ENCODE data around the gene MACROD2. TPM values are rescaled to one million over a fixed set of nuclear protein-coding genes. Genes with fewer than 3 reads are reported as not detected.

MACROD2 gene
- total and polyA plus RNA-seq, 2 donors (not counting 1 experiment from before 2014, with no cell fraction given), result 5.3 to 6.7 TPM

- Histone ChIP-seq H4K20me1 (ENCODE audit: control insufficient read depth, insufficient read depth, low read length, poor library complexity, severe bottlenecking) (no peaks in the 10 kb centered on the region), H2AFZ (ENCODE audit: insufficient read depth, low read depth, low read length, poor library complexity, severe bottlenecking) (no peak overlapping the region), H3K27me3 (replicated peaks in 1 of 4; ENCODE audit: control extremely low read depth in 1 of 4, control insufficient read depth in 3 of 4, insufficient read depth in 4 of 4, low read length in 3 of 4) (no peaks in the 10 kb centered on the region), H3K9ac (ENCODE audit: low read length) (no peak overlapping the region), H3K4me2 (replicated peaks; ENCODE audit: low read depth, low read length, poor library complexity, severe bottlenecking) (no peak overlapping the region), H3K79me2 (ENCODE audit: control insufficient read depth, insufficient read depth, low read length) (no peaks in the 10 kb centered on the region), H3K4me3 (ENCODE audit: control extremely low read depth in 1 of 5, extremely low read depth in 1 of 5, insufficient read depth in 1 of 5, low read depth in 2 of 5, low read length in 4 of 5) (no peak overlapping the region), H3K4me1 (ENCODE audit: control insufficient read depth in 2 of 2, insufficient read depth in 2 of 2, low read length in 2 of 2) (no peaks in the 10 kb centered on the region), H3K9me3 (ENCODE audit: control extremely low read depth in 1 of 3, control insufficient read depth in 2 of 3, insufficient read depth in 1 of 3, low read length in 2 of 3) (no peaks in the 10 kb centered on the region), H3K36me3 (replicated peaks in 1 of 2; ENCODE audit: control extremely low read depth in 1 of 2, control insufficient read depth in 1 of 2, extremely low read depth in 1 of 2, insufficient read depth in 2 of 2, low read length in 1 of 2) (no peaks in the 10 kb centered on the region), H3K27ac (ENCODE audit: low read length in 2 of 2) (no peak overlapping the region)
- no peak for ATAC-seq (ENCODE audit: low read depth)
- Mint-ChIP-seq H3K4me3 (no peak overlapping the region), H3K4me1 (no peaks in the 10 kb centered on the region), H3K27me3 (peaks cover 8% of the 10 kb centered on the region), H3K27ac (no peak overlapping the region), H3K9me3 (ENCODE audit: insufficient read depth) (no peaks in the 10 kb centered on the region)
- POLR2A ChIA-PET, result no interaction called here
- WGBS (ENCODE audit: insufficient coverage), result no CpG with 5 or more reads among the region's 3 CpGs
- DNase-seq, result no peak
- CTCF ChIA-PET, result no interaction called here
- TF ChIP-seq EZH2 (IDR thresholded peaks at IDR 0.05; ENCODE audit: borderline replicate concordance, insufficient read depth, low read depth, low read length, poor library complexity, severe bottlenecking), result no peak
- intact Hi-C loops (cut with micrococcal nuclease), result no loop called here
These were observed 728.3 kb downstream of the MACROD2 start for GRCh38 chr20:14723614-14724013.

- Histone ChIP-seq H3K4me1 (ENCODE audit: control insufficient read depth in 2 of 2, insufficient read depth in 2 of 2, low read length in 2 of 2) (no peaks in the 10 kb centered on the region), H4K20me1 (ENCODE audit: control insufficient read depth, insufficient read depth, low read length, poor library complexity, severe bottlenecking) (no peaks in the 10 kb centered on the region), H2AFZ (ENCODE audit: insufficient read depth, low read depth, low read length, poor library complexity, severe bottlenecking) (no peak overlapping the region), H3K27ac (ENCODE audit: low read length in 2 of 2) (no peak overlapping the region), H3K9me3 (ENCODE audit: control extremely low read depth in 1 of 3, control insufficient read depth in 2 of 3, insufficient read depth in 1 of 3, low read length in 2 of 3) (no peaks in the 10 kb centered on the region), H3K79me2 (ENCODE audit: control insufficient read depth, insufficient read depth, low read length) (no peaks in the 10 kb centered on the region), H3K4me3 (ENCODE audit: control extremely low read depth in 1 of 5, extremely low read depth in 1 of 5, insufficient read depth in 1 of 5, low read depth in 2 of 5, low read length in 4 of 5) (no peak overlapping the region), H3K9ac (ENCODE audit: low read length) (no peak overlapping the region), H3K4me2 (replicated peaks; ENCODE audit: low read depth, low read length, poor library complexity, severe bottlenecking) (no peak overlapping the region), H3K36me3 (replicated peaks in 1 of 2; ENCODE audit: control extremely low read depth in 1 of 2, control insufficient read depth in 1 of 2, extremely low read depth in 1 of 2, insufficient read depth in 2 of 2, low read length in 1 of 2) (no peaks in the 10 kb centered on the region), H3K27me3 (replicated peaks in 1 of 4; ENCODE audit: control extremely low read depth in 1 of 4, control insufficient read depth in 3 of 4, insufficient read depth in 4 of 4, low read length in 3 of 4) (no peaks in the 10 kb centered on the region)
- no CpG with 5 or more reads among the region's 1 CpG for WGBS (ENCODE audit: insufficient coverage)
- Mint-ChIP-seq H3K27me3 (peaks cover 8% of the 10 kb centered on the region), H3K4me1 (no peaks in the 10 kb centered on the region), H3K9me3 (ENCODE audit: insufficient read depth) (no peaks in the 10 kb centered on the region), H3K27ac (no peak overlapping the region), H3K4me3 (no peak overlapping the region)
- ATAC-seq (ENCODE audit: low read depth), result no peak
- CTCF ChIA-PET, result no interaction called here
- TF ChIP-seq EZH2 (IDR thresholded peaks at IDR 0.05; ENCODE audit: borderline replicate concordance, insufficient read depth, low read depth, low read length, poor library complexity, severe bottlenecking), result no peak
- no peak for TF ChIP-seq CTCF (IDR thresholded peaks at IDR 0.05)
- intact Hi-C loops (cut with micrococcal nuclease), result no loop called here
- POLR2A ChIA-PET, result no interaction called here
- DNase-seq, result no peak
These were observed 728.7 kb downstream of the MACROD2 start for GRCh38 chr20:14724036-14724435.
